ENCODE measurements around the gene GNAL.

DNA sequence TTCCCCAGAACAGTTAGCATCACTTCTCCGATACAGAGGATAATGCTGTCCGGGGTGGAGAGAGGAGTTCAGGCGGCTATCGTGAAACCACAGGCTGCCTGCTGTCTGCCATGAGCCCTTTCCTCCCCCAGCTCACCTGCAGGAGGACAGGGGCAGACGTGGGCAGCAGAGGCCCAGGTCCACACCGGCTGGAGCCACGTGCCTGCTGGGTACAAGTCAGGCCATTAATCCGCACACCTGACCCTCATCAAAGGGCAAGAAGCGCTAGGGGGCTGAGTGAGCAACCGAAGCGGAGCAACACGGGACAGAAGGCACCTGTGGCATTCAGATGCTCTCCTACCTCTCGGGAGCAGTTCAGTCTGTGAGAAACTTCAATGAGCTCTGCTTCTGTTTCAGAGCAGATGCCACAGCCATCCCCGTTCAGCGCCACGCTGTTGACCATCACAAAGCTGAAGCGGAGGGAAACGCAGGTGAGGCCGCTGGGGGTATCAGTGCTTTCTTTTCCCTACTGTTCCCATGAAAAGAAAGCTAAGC lies 197.6 kb downstream of the GNAL start:
- TF ChIP-seq POLR2A (IDR thresholded peaks at IDR 0.05) = no peak
- TF ChIP-seq CTCF (IDR thresholded peaks at IDR 0.05) = no peak

Data from testis (tissue), 2 donors.